Myocyte (in vitro differentiated cells): ENCODE data around the gene TPD52L1. TPM values are rescaled to one million over a fixed set of nuclear protein-coding genes. Genes with fewer than 3 reads are reported as not detected.
"Not testable (repeated sequence)": the region's sequence is repeated elsewhere in the genome, so short reads cannot be mapped to it uniquely, and the experiment has no call there.

Experiments
- DNase-seq: peaks from one replicate; pipeline ENCODE4 v3.0.0-alpha.2; 2012; ENCODE audit warnings: low read depth
- total RNA-seq: library from RNA; depleted of rRNA; stranded (reverse); fragments of >200 nt; gene quantifications from 2 replicates; pipeline ENCODE4 v1.2.3, GENCODE V29; 2014

TPD52L1 gene
- total RNA-seq, 1 donor from 2014 or later, result 55.3 TPM

- DNase-seq, result no peak
Observed at GRCh38 chr6:125140808-125141207, 12.8 kb upstream of the TPD52L1 start.

- DNase-seq, result no peak
Observed at GRCh38 chr6:125142618-125143017, 11.0 kb upstream of the TPD52L1 start.

- DNase-seq, result no peak
Observed at GRCh38 chr6:125144822-125145221, 8.8 kb upstream of the TPD52L1 start.

- DNase-seq, result peak; percentile 76
Observed at GRCh38 chr6:125149256-125150144, 4.1 kb upstream of the TPD52L1 start.

- DNase-seq, result no peak
Observed at GRCh38 chr6:125151700-125152099, 1.9 kb upstream of the TPD52L1 start.

- DNase-seq, result peak; percentile 43
Observed at GRCh38 chr6:125154118-125154760, 666 bp downstream of the TPD52L1 start.

- DNase-seq, result peak; percentile 16
Observed at GRCh38 chr6:125154761-125155135, 1.2 kb downstream of the TPD52L1 start.

GRCh38 chr6:125155344-125155743, 1.8 kb downstream of the TPD52L1 start:
- no peak for DNase-seq

- no peak for DNase-seq
Observed at GRCh38 chr6:125156496-125156895, 2.9 kb downstream of the TPD52L1 start.

- DNase-seq, result no peak
Observed at GRCh38 chr6:125157280-125157679, 3.7 kb downstream of the TPD52L1 start.

- DNase-seq, result no peak
Observed at GRCh38 chr6:125157725-125158124, 4.2 kb downstream of the TPD52L1 start.

- DNase-seq, result not testable (repeated sequence)
Observed at GRCh38 chr6:125163339-125163738, 9.8 kb downstream of the TPD52L1 start.

- DNase-seq, result no peak
Observed at GRCh38 chr6:125163811-125164210, 10.2 kb downstream of the TPD52L1 start.

GRCh38 chr6:125164696-125165095, 11.1 kb downstream of the TPD52L1 start:
- no peak for DNase-seq

GRCh38 chr6:125165256-125165655, 11.7 kb downstream of the TPD52L1 start:
- DNase-seq, result peak; percentile 26

GRCh38 chr6:125165776-125166175, 12.2 kb downstream of the TPD52L1 start:
- DNase-seq, result no peak

- DNase-seq, result no peak
Observed at GRCh38 chr6:125166711-125167110, 13.1 kb downstream of the TPD52L1 start.

- DNase-seq, result no peak
Observed at GRCh38 chr6:125167579-125167978, 14.0 kb downstream of the TPD52L1 start.

GRCh38 chr6:125169058-125169457, 15.5 kb downstream of the TPD52L1 start:
- no peak for DNase-seq

GRCh38 chr6:125169522-125169921, 15.9 kb downstream of the TPD52L1 start:
- DNase-seq, result no peak

- DNase-seq, result no peak
Observed at GRCh38 chr6:125170376-125170775, 16.8 kb downstream of the TPD52L1 start.

- no peak for DNase-seq
Observed at GRCh38 chr6:125173341-125174095, 19.9 kb downstream of the TPD52L1 start.
